H1 (cell line): ENCODE measurements around the gene RNF133. TPM values are rescaled to one million over a fixed set of nuclear protein-coding genes. Genes with fewer than 3 reads are reported as not detected.

Experiments
- SP2 ChIP-seq: IDR thresholded peaks from 2 replicates; pipeline ENCODE4 v1.6.1; 2012; ENCODE audit warnings: mild to moderate bottlenecking, low read length, inconsistent platforms
- polyA plus RNA-seq, 7 experiments: library from polyadenylated mRNA; depleted of rRNA in 3 of 7; stranded (reverse) in 5 of 7; unstranded in 2 of 7; fragments of >200 nt in 5 of 7; fragments of 200-250 nt in 2 of 7; gene quantifications; 1 replicate in 5 of 7; 2 replicates in 1 of 7; 4 replicates in 1 of 7; pipeline versions ENCODE4 v1.2.1 to v1.2.3, GENCODE V29; 2011 to 2013; ENCODE audit warnings: missing spikeins in 2 of 7, mixed read lengths in 2 of 7
- total RNA-seq: library from RNA; stranded (reverse); fragmentation: NEBNext Ultra II Directional; extraction: Animal tissue kit (Norgen Biotek cat#: 25700); gene quantifications from 2 replicates; pipeline ENCODE4 v1.2.1, GENCODE V29; 2021

RNF133 gene
- total and polyA plus RNA-seq, 2 of the 8 experiments (the other 6 are each of a cell fraction or from before 2014, with no cell fraction given) = 0.09 to 0.39 TPM

GRCh38 chr7:122691569-122692235 lies 7.2 kb downstream of the RNF133 start (continued):
- no peak for TF ChIP-seq SP2
- TF ChIP-seq, all 59 proteins: peak for 0
